Loucy (cell line): ENCODE data around the gene ESPL1.
"Not testable (repeated sequence)": the region's sequence is repeated elsewhere in the genome, so short reads cannot be mapped to it uniquely, and the experiment has no call there.

Source experiments
- H2AFZ ChIP-seq: fragments of 200-600 bp; sonication (generic); 2 replicates; pipeline ENCODE4 v1.6.0; 2016; ENCODE audit warnings: antibody characterized with exemption, mild to moderate bottlenecking, low read length, moderate library complexity
- H3F3A ChIP-seq: fragments of 200-600 bp; 2 replicates; pipeline ENCODE4 v1.6.0; 2016; ENCODE audit warnings: antibody characterized with exemption, low read depth, mild to moderate bottlenecking
- H3K27me3 ChIP-seq: fragments of 200-600 bp; sonication (generic); 2 replicates; pipeline ENCODE4 v1.6.1; 2014; ENCODE audit warnings: low read length, mild to moderate bottlenecking; ENCODE audit not compliant: insufficient read depth, poor library complexity, severe bottlenecking
- H3K36me3 ChIP-seq: fragments of 200-600 bp; sonication (generic); 2 replicates; pipeline ENCODE4 v1.6.1; 2016; ENCODE audit warnings: low read length; ENCODE audit not compliant: insufficient read depth
- H3K4me1 ChIP-seq: fragments of 200-600 bp; sonication (generic); 2 replicates; pipeline ENCODE4 v1.5.1; 2014; ENCODE audit warnings: low read length, mild to moderate bottlenecking; ENCODE audit not compliant: insufficient read depth, poor library complexity, severe bottlenecking
- H3K4me2 ChIP-seq: fragments of 200-600 bp; sonication (generic); 2 replicates; pipeline ENCODE4 v1.6.0; 2014; ENCODE audit warnings: antibody characterized with exemption, low read length, low read depth, mild to moderate bottlenecking; ENCODE audit not compliant: poor library complexity, severe bottlenecking
- H3K4me3 ChIP-seq: fragments of 200-600 bp; sonication (generic); 2 replicates; pipeline ENCODE4 v1.5.1; 2014; ENCODE audit warnings: low read length, mild to moderate bottlenecking, mixed read lengths; ENCODE audit not compliant: poor library complexity, severe bottlenecking
- H3K79me2 ChIP-seq: fragments of 200-600 bp; sonication (generic); 2 replicates; pipeline ENCODE4 v1.6.1; 2014; ENCODE audit warnings: low read length; ENCODE audit not compliant: insufficient read depth
- H3K9ac ChIP-seq: fragments of 200-600 bp; sonication (generic); 2 replicates; pipeline ENCODE4 v1.6.0; 2014; ENCODE audit warnings: mild to moderate bottlenecking, low read depth, low read length, moderate library complexity; ENCODE audit not compliant: poor library complexity, severe bottlenecking
- H3K9me2 ChIP-seq: fragments of 200-600 bp; sonication (generic); replicated peaks from 2 replicates; pipeline ENCODE4 v1.6.1; 2016; ENCODE audit warnings: low read depth, low read length, mixed read lengths
- H3K9me3 ChIP-seq: fragments of 200-600 bp; sonication (generic); 2 replicates; pipeline ENCODE4 v1.6.1; 2014; ENCODE audit warnings: mild to moderate bottlenecking, antibody characterized with exemption, low read length, low read depth; ENCODE audit not compliant: insufficient read depth
- H4K20me1 ChIP-seq: fragments of 200-600 bp; sonication (generic); 2 replicates; pipeline ENCODE4 v1.6.0; 2014; ENCODE audit warnings: antibody characterized with exemption, low read length, mild to moderate bottlenecking; ENCODE audit not compliant: insufficient read depth, poor library complexity, severe bottlenecking
- EZH2phosphoT487 ChIP-seq: fragments of 200-600 bp; IDR thresholded peaks from 2 replicates; pipeline ENCODE4 v1.6.1; 2018; ENCODE audit warnings: antibody characterized with exemption, mild to moderate bottlenecking, moderate library complexity, borderline replicate concordance
- TF ChIP-seq, protein P1 (sequence below): fragments of 200-600 bp; sonication (generic); conservative IDR thresholded peaks from 2 replicates; pipeline ENCODE4 v1.5.1; 2014; ENCODE audit warnings: mild to moderate bottlenecking, antibody characterized with exemption, low read length

Gene ESPL1

GRCh38 chr12:53328043-53328435 is 59.9 kb downstream of the ESPL1 start:
- no peaks in the 10 kb centered on the region for H3K27me3 ChIP-seq
- H3K79me2 ChIP-seq: 0 out of 2 replicates have a peak, but pooled peaks cover 4% of the 10 kb centered on the region
- peaks cover 22% of the 10 kb centered on the region for H3K4me1 ChIP-seq
- no peaks in the 10 kb centered on the region for H3K36me3 ChIP-seq
- H3F3A ChIP-seq: peaks cover 10% of the 10 kb centered on the region; the same call in 1 of the 2 replicates
- TF ChIP-seq, protein P1, sequence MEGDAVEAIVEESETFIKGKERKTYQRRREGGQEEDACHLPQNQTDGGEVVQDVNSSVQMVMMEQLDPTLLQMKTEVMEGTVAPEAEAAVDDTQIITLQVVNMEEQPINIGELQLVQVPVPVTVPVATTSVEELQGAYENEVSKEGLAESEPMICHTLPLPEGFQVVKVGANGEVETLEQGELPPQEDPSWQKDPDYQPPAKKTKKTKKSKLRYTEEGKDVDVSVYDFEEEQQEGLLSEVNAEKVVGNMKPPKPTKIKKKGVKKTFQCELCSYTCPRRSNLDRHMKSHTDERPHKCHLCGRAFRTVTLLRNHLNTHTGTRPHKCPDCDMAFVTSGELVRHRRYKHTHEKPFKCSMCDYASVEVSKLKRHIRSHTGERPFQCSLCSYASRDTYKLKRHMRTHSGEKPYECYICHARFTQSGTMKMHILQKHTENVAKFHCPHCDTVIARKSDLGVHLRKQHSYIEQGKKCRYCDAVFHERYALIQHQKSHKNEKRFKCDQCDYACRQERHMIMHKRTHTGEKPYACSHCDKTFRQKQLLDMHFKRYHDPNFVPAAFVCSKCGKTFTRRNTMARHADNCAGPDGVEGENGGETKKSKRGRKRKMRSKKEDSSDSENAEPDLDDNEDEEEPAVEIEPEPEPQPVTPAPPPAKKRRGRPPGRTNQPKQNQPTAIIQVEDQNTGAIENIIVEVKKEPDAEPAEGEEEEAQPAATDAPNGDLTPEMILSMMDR: no peak
- no peak for TF ChIP-seq EZH2phosphoT487
- H3K9ac ChIP-seq: no peak overlapping the region
- no peak overlapping the region for H3K4me3 ChIP-seq
- no peak overlapping the region for H3K4me2 ChIP-seq
- no peaks in the 10 kb centered on the region for H3K9me2 ChIP-seq
- H2AFZ ChIP-seq: no peak overlapping the region
- H4K20me1 ChIP-seq: no peaks in the 10 kb centered on the region
- H3K9me3 ChIP-seq: no peaks in the 10 kb centered on the region

- H4K20me1 ChIP-seq: no peaks in the 10 kb centered on the region
- H3F3A ChIP-seq: no peaks in the 10 kb centered on the region
- H3K4me3 ChIP-seq: no peak overlapping the region
- TF ChIP-seq, protein P1: no peak
- TF ChIP-seq EZH2phosphoT487: no peak
- no peaks in the 10 kb centered on the region for H3K9me2 ChIP-seq
- 0 out of 2 replicates have a peak, but pooled peaks cover 4% of the 10 kb centered on the region for H3K79me2 ChIP-seq
- H2AFZ ChIP-seq: no peak overlapping the region
- no peaks in the 10 kb centered on the region for H3K27me3 ChIP-seq
- H3K4me1 ChIP-seq: peaks cover 5% of the 10 kb centered on the region
- no peaks in the 10 kb centered on the region for H3K9me3 ChIP-seq
- no peaks in the 10 kb centered on the region for H3K36me3 ChIP-seq
- no peak overlapping the region for H3K4me2 ChIP-seq
- no peak overlapping the region for H3K9ac ChIP-seq
Observed at GRCh38 chr12:53330671-53331070, 62.6 kb downstream of the ESPL1 start.

DNA sequence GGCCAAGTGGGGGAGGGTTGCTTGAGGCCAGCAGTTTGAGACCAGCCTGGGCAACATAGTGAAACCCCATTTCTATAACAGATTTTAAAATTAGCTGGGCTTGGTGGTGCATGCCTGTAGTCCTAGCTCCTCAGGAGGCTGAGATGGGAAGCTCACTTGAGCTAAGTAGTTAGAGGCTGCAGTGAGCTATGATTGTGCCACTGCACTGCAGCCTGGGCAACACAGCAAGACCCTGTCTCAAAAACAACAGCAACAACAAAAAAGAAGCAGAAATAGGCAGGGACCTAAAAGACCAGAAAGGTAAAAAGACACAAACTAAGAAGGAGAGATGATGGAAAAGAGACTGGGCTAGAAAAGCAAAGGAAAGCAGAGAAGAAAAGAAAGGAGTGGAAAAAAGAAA is 64.2 kb downstream of the ESPL1 start:
- not testable (repeated sequence) for H3K4me1 ChIP-seq, H2AFZ ChIP-seq, H3F3A ChIP-seq, H3K27me3 ChIP-seq, H3K9me3 ChIP-seq, H3K79me2 ChIP-seq, H3K36me3 ChIP-seq, H3K4me2 ChIP-seq, H4K20me1 ChIP-seq, H3K4me3 ChIP-seq, H3K9me2 ChIP-seq, H3K9ac ChIP-seq

DNA sequence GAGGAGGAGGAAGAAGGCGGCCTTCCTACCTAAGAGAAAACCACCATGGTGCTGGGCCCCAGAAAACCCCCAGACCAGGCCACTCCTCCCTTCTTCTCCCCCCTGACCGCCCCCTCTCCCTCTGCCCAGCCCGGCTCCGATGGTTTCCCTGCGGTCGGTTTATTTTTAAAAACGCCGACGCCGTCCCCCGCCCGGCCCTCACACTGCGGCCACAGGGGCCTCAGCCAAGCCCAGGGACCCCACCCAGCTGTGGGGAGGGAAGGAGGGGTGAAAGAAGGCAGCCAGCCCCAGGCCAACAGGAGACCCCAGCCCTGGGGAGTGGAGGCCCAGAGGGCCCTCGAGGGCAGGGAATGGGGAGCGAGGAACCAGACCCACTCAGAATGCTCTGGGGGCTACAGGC is 64.6 kb downstream of the ESPL1 start:
- Histone ChIP-seq H3K79me2 (no peaks in the 10 kb centered on the region), H3K9me3 (no peaks in the 10 kb centered on the region), H3K27me3 (no peaks in the 10 kb centered on the region), H2AFZ (no peak overlapping the region), H4K20me1 (no peaks in the 10 kb centered on the region), H3K4me3 (no peak overlapping the region), H3F3A (no peaks in the 10 kb centered on the region), H3K9ac (no peak overlapping the region), H3K36me3 (no peaks in the 10 kb centered on the region), H3K4me2 (no peak overlapping the region), H3K9me2 (no peaks in the 10 kb centered on the region), H3K4me1 (peaks cover 3% of the 10 kb centered on the region)
- TF ChIP-seq, protein P1: no peak
- TF ChIP-seq EZH2phosphoT487: no peak
